ENCODE results near the gene TSPAN9.

The TSPAN9 gene

DNA sequence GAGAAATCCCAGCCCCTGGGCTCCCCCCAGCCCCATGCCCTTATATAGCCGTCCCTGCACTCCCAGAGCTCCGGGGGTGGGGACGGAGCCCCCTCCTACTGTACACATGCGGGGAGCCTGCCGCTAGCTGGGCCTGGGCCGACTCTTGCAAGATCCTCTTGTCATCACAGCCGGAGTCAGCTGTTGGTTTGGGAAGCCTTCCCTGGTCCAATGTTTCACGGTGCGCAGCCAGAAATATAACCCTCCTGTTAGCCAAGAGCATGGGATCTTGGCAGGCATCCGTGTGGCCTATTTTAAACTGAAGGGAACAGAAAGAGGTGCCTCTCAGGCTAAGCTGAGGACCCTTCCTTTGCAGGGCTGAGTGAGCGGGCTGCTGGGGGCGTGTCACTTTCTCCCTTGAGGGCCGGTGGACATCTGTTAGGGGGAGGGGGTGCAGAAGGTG, 175.3 kb downstream of the TSPAN9 start:
- TF ChIP-seq, protein P1, sequence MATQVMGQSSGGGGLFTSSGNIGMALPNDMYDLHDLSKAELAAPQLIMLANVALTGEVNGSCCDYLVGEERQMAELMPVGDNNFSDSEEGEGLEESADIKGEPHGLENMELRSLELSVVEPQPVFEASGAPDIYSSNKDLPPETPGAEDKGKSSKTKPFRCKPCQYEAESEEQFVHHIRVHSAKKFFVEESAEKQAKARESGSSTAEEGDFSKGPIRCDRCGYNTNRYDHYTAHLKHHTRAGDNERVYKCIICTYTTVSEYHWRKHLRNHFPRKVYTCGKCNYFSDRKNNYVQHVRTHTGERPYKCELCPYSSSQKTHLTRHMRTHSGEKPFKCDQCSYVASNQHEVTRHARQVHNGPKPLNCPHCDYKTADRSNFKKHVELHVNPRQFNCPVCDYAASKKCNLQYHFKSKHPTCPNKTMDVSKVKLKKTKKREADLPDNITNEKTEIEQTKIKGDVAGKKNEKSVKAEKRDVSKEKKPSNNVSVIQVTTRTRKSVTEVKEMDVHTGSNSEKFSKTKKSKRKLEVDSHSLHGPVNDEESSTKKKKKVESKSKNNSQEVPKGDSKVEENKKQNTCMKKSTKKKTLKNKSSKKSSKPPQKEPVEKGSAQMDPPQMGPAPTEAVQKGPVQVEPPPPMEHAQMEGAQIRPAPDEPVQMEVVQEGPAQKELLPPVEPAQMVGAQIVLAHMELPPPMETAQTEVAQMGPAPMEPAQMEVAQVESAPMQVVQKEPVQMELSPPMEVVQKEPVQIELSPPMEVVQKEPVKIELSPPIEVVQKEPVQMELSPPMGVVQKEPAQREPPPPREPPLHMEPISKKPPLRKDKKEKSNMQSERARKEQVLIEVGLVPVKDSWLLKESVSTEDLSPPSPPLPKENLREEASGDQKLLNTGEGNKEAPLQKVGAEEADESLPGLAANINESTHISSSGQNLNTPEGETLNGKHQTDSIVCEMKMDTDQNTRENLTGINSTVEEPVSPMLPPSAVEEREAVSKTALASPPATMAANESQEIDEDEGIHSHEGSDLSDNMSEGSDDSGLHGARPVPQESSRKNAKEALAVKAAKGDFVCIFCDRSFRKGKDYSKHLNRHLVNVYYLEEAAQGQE (IDR thresholded peaks at IDR 0.05; ENCODE audit: insufficient replicate concordance, low read depth), result no peak
- TF ChIP-seq GABPA (IDR thresholded peaks at IDR 0.05; ENCODE audit: low read depth) (no peak), POLR2AphosphoS5 (IDR thresholded peaks at IDR 0.05; ENCODE audit: low read depth) (no peak), SPI1 (IDR thresholded peaks at IDR 0.05; ENCODE audit: borderline replicate concordance, low read depth) (no peak)
- TF ChIP-seq, protein P2, sequence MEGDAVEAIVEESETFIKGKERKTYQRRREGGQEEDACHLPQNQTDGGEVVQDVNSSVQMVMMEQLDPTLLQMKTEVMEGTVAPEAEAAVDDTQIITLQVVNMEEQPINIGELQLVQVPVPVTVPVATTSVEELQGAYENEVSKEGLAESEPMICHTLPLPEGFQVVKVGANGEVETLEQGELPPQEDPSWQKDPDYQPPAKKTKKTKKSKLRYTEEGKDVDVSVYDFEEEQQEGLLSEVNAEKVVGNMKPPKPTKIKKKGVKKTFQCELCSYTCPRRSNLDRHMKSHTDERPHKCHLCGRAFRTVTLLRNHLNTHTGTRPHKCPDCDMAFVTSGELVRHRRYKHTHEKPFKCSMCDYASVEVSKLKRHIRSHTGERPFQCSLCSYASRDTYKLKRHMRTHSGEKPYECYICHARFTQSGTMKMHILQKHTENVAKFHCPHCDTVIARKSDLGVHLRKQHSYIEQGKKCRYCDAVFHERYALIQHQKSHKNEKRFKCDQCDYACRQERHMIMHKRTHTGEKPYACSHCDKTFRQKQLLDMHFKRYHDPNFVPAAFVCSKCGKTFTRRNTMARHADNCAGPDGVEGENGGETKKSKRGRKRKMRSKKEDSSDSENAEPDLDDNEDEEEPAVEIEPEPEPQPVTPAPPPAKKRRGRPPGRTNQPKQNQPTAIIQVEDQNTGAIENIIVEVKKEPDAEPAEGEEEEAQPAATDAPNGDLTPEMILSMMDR (IDR thresholded peaks at IDR 0.05; ENCODE audit: insufficient read depth, low read length), result no peak
- Histone ChIP-seq H3K27me3 (ENCODE audit: insufficient read depth, poor library complexity, severe bottlenecking) (no peaks in the 10 kb centered on the region), H3K27ac (replicated peaks) (no peak overlapping the region), H3K4me3 (replicated peaks; ENCODE audit: insufficient read depth, low read length) (no peak overlapping the region)
- DNase-seq (ENCODE audit: low read depth in 1 of 2, low spot score in 1 of 2), result no peak

DNA sequence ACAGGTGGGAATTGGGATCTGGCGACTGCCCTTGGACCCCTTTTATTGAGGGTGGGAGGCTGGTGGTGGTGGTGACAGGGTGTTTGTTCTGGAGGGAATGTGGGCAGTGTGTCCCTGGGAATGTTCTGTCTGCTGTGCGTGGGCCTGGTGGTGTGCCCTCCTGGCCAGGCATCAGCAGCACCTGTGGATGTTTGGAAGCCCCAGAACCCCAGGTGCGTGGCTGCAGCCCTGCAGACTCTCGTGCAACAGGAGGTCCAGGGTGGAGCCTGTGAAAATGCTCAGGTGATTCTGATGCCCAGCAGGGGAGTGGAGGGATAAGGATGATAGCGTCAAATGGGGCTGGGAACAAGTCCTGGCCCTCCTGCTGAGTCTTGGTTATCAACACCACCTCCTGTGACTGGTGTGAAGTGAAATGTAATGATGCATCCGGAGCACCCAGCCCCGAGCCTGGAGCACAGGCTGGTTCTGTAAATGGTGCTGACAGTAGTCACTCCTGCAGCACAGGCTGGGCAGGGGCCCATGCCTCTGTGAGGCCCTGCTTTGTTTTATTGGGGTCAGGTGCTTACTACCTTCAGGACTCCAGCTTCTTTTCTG, 176.6 kb downstream of the TSPAN9 start:
- H3K4me3 ChIP-seq (replicated peaks; ENCODE audit: insufficient read depth, low read length), result no peak overlapping the region
- no peak overlapping the region for H3K27ac ChIP-seq (replicated peaks)
- no peak for DNase-seq (ENCODE audit: low read depth in 1 of 2, low spot score in 1 of 2)
- TF ChIP-seq, protein P1 (IDR thresholded peaks at IDR 0.05; ENCODE audit: insufficient replicate concordance, low read depth), result no peak
- TF ChIP-seq SPI1 (IDR thresholded peaks at IDR 0.05; ENCODE audit: borderline replicate concordance, low read depth) (no peak), GABPA (IDR thresholded peaks at IDR 0.05; ENCODE audit: low read depth) (no peak), POLR2AphosphoS5 (IDR thresholded peaks at IDR 0.05; ENCODE audit: low read depth) (no peak)
- TF ChIP-seq, protein P2 (IDR thresholded peaks at IDR 0.05; ENCODE audit: insufficient read depth, low read length), result no peak
- H3K27me3 ChIP-seq (ENCODE audit: insufficient read depth, poor library complexity, severe bottlenecking), result no peaks in the 10 kb centered on the region

DNA sequence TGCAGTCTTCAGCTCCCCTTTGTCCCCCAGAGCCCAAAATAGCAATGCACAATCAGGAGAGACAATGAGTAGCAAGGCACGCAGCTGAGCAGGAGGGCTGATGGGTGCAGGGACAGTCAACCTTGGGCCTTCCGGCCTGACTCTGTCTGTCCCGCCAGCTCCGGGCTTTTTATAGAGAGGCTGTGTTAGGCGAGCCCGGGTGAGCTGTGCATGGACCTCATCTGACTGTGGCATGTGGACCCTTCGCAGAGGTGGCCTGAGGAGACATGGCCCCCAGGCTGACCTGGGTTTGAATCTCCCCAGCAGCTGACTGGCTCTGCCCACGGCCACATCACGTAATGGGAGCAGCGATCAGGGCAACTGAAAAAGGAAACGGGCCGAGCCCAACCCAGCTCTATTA, 177.9 kb downstream of the TSPAN9 start:
- no peak for DNase-seq (ENCODE audit: low read depth in 1 of 2, low spot score in 1 of 2)
- H3K4me3 ChIP-seq (replicated peaks; ENCODE audit: insufficient read depth, low read length), result no peak overlapping the region
- no peak overlapping the region for H3K27ac ChIP-seq (replicated peaks)
- TF ChIP-seq GABPA (IDR thresholded peaks at IDR 0.05; ENCODE audit: low read depth) (no peak), POLR2AphosphoS5 (IDR thresholded peaks at IDR 0.05; ENCODE audit: low read depth) (no peak), SPI1 (IDR thresholded peaks at IDR 0.05; ENCODE audit: borderline replicate concordance, low read depth) (no peak)
- TF ChIP-seq, protein P2 (IDR thresholded peaks at IDR 0.05; ENCODE audit: insufficient read depth, low read length), result no peak
- TF ChIP-seq, protein P1 (IDR thresholded peaks at IDR 0.05; ENCODE audit: insufficient replicate concordance, low read depth), result no peak
- no peaks in the 10 kb centered on the region for H3K27me3 ChIP-seq (ENCODE audit: insufficient read depth, poor library complexity, severe bottlenecking)
